Pericardium fibroblast (primary cell): Measurements from ENCODE around the gene IRF2. TPM values are rescaled to one million over a fixed set of nuclear protein-coding genes. Genes with fewer than 3 reads are reported as not detected.

Source experiments
- total RNA-seq: library from RNA; depleted of rRNA; stranded (reverse); fragments of >200 nt; gene quantifications from 2 replicates; pipeline ENCODE4 v1.2.3, GENCODE V29; 2015

Gene IRF2
- total RNA-seq = 16.6 and 18.1 TPM in 2 replicates

DNA sequence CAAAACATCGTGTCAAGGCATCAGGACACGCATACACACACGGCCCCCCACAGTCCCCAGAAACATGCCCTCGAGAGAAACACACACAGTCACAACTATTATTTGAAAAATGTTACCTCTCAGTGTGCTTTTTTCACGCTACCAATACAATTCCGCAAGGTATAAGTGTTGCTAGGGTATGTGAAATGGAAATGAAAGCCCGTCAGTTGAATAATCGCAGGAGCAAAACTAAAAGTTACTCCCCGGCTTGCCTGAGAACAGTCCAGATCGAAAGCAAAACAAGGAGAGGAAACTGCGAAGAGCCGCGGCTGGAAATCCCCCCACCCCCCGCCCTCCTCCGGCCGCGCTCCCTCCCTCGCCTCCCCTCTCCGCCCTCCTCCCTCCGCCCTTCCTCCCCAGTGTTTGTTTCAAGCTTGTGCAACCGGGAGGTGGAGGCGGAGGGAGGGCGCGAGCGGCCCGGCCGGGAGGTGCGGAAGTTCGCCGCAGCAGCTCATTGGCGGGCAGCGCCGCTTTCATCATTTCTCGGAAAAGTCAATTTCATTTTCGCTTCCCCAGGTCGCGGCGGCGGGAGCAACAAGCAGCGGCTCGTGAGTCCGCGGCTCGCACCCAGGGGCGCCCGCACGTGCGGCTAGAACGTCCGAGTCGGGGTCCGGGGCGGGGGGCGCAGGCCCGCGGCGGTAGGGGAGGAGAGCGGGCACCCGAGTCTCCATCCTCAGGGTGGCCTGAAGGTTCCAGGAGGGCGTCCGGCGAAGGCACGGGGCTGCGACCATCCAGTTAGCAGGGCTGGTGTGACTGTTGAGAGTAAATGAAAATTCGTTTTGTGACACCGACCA is at the start of gene IRF2:
Gene IRF2 (minus strand): TSS at position 288 of the 833 bp plus-strand sequence. CDS start 45,486 bp downstream, outside the sequence.

Other genes with a start within 250 kb of the IRF2 start
- gene CASP3, start 174.9 kb upstream of the IRF2 start, total RNA-seq = 45.5 and 50.3 TPM in 2 replicates
- gene PRIMPOL, start 175.2 kb upstream of the IRF2 start, total RNA-seq = 9.2 and 9.4 TPM in 2 replicates